GM08714 (cell line): ENCODE data around the gene ETV6.
A peak's percentile ranks its signal among the peaks of the same experiment; 100 is the strongest.

Experiments used
- H3K4me3 ChIP-seq: fragments of 200-500 bp; sonication (Bioruptor generic); 2 replicates; pipeline ENCODE4 v1.5.1; 2014; ENCODE audit warnings: mild to moderate bottlenecking, low read length, inconsistent platforms
- ZNF274 ChIP-seq: IDR thresholded peaks from 2 replicates; pipeline ENCODE4 v1.6.1; 2012; ENCODE audit warnings: mild to moderate bottlenecking, low read depth, low read length

Gene ETV6

DNA sequence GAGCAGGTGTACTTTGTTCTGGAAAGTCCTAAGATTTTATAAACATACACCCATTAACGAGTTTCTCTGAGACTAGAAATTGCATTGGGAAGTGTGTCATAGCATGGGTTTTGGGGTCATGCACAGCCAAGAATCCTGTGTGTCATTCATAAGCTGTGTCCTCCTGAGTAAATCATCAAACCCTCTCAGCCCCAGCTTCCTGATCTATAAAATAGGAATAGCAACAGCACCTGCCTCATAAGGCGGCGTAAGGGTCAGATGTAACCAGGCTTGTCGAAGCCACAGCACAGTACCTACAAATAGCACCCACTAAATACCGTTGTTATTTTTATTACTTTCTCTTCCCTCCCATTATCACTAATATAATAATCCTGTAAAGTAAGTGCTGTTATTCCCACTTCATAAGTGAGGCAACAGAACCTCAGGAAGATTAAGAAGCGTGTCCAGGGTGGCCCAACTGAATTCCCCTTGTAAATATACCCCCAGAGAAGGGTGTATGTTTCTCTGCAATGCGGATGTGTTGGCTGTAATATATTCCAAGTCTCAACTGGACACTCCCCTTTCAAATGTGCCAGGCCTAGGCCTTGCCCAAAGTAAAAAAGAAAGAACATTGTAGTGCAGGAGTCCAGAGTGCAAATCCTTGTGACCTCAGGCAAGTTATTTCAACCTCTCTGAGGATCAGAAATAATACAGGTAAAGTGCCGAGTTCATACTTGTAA, 233.0 kb downstream of the ETV6 start:
- no peak overlapping the region for H3K4me3 ChIP-seq
- no peak for TF ChIP-seq ZNF274

DNA sequence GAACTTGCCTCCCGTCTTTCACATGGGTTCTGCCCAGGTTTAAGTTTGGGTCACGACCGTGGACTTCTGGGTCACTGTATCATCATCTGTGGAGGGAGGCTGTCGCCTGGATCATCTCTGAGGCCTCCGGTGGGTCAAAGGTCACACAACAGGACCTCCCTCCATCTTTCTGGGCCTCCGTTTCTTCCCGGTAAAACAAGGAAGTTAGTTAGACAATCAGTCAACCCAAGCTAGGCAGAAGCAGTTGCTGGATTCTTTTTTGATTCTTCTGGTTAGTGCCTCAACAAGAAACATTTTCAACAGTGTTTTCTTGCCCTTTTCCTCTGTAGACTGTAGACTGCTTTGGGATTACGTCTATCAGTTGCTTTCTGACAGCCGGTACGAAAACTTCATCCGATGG, 234.6 kb downstream of the ETV6 start:
- no peak for TF ChIP-seq ZNF274
- no peak overlapping the region for H3K4me3 ChIP-seq

DNA sequence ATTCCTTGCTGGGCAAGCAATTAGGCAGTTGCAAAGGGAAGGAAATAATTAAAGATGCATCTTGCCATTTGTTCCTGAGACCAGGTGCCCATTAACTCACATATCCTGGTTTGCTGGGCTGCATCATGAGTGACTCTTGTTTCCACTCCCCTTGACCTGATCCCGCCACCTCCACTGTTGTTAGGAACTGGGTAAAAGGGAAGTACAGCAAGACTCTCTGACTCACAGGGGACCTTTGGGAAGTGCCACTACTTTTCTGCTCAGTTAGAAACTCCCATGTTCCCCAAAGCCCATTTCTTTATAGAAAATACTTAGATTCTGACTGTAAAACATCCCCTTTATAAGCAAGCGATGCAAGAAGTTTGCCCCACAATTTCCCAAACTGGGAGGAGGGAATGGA, 235.2 kb downstream of the ETV6 start:
- TF ChIP-seq ZNF274, result no peak
- H3K4me3 ChIP-seq, result no peak overlapping the region

DNA sequence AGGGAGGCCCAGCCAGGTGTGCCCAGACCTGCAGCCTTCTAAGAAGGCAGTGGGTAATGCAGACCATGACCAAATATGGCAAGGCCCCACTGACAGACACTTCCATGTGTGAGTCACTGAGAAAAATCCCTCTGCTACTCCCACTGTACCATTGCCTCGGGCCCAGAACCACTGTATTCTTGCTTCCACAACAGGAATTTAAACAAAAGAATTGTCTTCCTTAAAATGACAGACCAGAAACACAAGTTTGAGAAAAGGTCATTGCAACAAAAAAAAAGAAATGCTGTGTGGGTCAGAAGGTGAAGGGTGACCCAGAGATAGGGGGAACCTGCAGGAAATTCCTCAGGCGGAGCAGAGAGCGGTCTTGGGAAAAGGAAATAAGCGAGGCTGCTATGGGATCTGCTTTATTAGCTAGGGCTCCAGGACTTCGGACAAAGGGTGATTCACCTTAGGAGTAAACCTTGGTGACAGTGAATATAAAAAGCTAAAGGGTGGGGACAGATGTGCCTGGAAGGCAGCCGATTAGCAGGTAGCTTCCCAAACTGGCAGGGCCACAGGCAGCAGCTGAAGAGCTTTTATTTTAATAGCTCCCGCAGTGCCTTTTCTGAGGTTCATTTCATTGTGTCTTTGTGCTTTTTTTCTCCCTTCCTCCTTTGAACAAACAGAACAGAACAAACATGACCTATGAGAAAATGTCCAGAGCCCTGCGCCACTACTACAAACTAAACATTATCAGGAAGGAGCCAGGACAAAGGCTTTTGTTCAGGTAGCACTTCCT, 236.0 kb downstream of the ETV6 start:
- TF ChIP-seq ZNF274, result no peak

DNA sequence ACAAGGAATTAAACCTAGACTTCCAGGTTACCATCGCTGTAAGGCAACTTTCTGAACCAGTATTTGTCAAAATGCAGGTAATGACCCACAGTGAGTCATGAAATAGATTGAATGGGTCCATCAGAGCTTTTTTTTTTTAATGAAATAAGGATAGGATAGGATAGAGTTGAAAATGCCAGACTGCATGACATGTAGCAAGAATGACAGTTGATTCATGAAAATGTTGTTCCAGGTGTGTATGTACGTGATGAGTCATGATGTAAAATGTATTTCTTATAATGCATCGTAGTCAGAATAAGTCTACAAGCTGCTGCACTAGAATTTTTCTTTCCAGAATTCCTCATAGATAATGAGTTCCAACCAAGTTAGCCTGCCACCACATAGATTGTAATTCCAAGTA, 236.9 kb downstream of the ETV6 start:
- H3K4me3 ChIP-seq, result no peak overlapping the region
- TF ChIP-seq ZNF274, result no peak

More for the DNA sequence above, 236.0 kb downstream of the ETV6 start:
- H3K4me3 ChIP-seq, result no peak overlapping the region

DNA sequence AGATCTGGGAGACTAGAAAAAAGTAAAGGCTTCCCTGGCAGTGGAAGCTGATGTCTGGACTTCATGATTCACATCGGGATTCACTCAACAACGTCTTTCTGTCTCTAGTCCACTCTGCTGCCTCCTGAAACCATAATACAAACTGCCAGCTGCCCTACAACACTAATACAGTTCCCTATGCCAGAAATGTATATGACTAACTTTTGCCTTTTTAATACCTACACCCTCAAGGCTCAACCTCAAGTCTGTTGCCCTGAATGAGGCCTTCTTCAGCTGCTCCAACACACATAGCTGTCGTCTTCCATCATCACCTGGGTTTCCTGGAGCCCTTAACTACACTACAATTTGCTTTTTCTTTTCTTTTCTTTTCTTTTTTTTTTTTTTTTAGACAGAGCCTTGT, 238.6 kb downstream of the ETV6 start:
- no peak for TF ChIP-seq ZNF274
- no peak overlapping the region for H3K4me3 ChIP-seq

DNA sequence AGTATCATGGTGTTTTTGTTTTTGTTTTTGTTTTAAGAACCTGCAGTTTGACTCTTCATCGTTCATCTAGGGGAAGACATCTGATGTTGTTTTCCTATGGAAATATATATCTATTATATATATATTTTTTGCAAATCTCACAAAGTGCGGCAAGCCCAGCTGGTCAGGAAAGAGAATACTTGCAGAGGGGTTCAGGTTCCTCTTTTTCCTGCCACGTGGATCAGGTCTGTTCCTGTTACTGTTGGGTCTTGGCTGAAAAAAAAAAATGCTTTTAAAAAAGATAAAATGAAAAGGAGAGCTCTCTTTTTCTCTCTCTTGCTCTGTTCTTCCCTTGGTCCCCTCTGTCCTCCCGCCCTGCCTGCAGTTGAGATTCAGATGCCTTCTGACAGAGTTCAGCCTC, 241.9 kb downstream of the ETV6 start:
- TF ChIP-seq ZNF274, result no peak
- H3K4me3 ChIP-seq, result no peak overlapping the region

DNA sequence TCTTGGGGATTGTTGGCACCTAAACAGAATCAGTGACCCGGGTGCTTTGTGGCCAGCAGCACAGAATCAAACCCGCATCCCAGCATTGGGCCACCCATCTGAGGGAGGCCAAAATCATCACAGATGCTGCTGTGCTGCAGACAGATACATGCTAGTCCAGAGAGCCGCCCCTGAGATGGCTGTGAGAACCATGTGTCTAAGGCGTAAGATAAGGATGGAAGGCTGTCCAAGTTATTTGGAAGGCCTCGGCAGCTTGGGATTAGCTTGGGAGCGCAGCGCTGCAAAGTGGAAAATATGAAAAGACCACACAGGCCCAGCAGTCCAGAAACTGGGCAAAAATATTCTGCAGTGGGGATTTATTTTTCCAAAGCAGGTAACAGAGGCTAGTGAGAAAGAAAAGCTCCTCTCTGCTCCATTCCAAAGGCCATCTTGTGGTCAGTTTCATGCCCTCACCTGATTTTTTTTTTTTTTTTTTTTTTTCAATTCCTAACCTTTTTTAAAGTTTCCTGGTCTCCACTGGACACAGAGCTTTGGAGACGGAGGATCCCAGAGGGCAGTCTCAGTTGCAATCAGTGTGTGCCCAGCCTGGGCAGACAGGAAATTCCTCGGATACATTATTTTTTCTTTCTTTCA, 242.4 kb downstream of the ETV6 start:
- TF ChIP-seq ZNF274, result no peak
- no peak overlapping the region for H3K4me3 ChIP-seq

DNA sequence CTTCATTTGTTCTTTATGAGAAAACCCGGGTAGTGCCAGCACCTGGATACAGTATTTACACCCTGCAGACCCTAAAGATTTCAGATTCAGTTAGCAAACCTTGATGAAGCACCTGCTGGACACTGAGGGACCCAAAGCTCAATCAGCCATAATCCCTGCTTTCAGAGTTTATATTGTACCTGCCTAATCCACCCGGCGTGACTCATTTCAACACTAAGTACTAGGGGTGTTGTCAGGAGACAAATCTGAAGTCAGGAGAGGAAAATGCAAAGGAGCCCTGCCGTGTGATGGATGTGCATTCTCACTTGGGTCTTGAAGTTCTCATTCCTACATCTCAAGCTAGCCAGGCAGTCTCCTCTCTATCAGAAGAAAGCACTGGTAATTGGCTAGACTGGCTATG, 244.5 kb downstream of the ETV6 start:
- TF ChIP-seq ZNF274, result no peak
- no peak overlapping the region for H3K4me3 ChIP-seq

DNA sequence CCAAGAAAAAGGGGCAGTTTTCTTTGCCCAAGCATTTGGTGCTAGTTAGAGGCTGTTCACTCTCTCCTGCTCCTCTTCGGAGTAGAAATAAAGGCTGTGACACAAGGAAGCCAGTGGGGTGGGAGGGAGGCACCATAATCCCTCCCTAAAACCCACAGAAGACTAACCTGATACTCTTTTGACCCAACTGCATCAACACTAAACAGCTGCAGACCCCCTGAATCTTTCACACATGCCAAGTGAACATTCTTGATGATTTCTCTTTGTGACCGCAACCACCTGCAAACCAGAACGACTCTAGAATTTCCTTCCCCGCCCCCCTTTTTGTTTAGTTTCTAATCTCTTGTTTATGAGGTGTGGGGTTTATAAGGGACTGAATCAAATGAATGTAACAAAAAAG, 245.4 kb downstream of the ETV6 start:
- H3K4me3 ChIP-seq, result peak overlapping the region; percentile 33; the same call in 1 of the 2 replicates
- TF ChIP-seq ZNF274, result no peak

DNA sequence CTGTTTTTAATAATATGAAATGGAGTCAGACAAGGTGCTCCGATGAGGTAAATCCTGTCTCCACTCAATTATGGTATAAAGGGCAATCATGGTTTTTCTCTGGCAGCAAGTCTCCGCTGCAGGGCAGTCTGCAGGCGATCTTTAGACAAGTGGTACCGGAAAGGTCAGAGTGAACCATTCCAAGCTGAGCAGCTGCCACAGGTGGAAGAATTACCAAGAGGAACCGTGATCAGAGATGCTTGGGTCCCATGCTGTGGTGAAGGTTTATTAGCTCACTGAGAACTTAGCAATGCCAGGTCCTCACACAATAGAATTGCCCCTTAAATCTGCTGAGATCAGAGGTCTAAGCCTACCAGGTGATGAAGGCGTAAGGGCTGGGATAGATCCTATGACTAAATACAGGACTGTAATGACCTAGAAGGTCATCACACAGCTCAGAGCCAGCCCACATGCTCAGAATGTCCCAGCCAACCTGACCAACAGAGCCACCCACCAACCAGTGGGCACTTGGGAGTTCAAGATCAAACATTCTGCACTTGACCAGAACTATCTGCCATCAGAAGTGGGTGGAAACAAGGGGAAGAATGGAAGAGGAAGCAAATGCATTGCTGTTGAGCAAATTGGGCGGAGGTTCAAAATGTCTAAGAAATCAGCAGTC, 246.1 kb downstream of the ETV6 start:
- no peak for TF ChIP-seq ZNF274
- H3K4me3 ChIP-seq, result no peak overlapping the region

DNA sequence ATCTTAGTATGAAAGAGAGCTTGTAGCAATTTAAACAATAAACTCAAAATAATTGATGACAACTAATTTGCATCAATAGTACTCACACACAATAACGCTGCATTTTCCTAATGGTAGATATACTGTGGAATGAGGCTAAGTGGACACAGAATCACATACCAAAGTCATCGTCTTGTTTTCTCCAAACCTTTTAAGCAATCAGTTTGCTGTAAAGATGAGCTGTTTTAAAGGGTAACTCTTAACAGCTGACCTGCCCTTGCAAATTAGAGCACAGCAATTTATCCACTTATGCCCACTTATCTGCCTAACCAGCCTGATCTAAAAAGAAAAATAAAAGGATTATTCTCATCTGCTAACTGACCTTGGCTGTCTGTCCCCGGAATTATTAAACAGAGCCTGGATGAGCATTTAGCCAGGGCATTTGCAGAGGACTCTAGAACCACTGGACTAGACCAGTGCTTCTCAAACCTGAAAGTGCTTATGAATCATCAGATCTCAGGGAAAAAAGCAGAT, 247.0 kb downstream of the ETV6 start:
- TF ChIP-seq ZNF274, result no peak
- H3K4me3 ChIP-seq, result no peak overlapping the region

DNA sequence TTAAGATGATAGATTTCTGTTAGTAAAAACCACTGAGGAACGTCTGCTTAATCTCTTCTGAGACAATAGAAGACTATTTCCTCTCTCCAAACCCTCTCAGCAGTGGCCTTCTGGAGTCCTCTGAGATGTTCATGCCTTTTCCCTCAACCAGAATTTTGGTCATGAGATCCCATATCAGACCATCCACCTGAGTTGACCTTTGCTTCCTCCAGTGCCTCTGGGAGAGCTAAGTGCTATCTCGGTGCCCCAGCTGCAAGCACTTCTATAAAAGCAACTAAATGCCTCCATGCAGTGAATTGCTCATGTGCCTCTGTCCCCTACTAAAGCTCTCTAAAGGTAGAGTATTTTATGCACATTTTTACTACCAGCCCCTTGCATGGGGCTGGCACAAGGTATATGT, 248.4 kb downstream of the ETV6 start:
- TF ChIP-seq ZNF274, result no peak
- H3K4me3 ChIP-seq, result no peak overlapping the region
